Occipital lobe (tissue), 2 donors: ENCODE measurements around the gene NR1H4. TPM values are rescaled to one million over a fixed set of nuclear protein-coding genes. Genes with fewer than 3 reads are reported as not detected.
"Not testable (repeated sequence)": the region's sequence is repeated elsewhere in the genome, so short reads cannot be mapped to it uniquely, and the experiment has no call there.

Experiments
- DNase-seq: peaks from one replicate; lab custom pipeline; 2025; lab: John Stamatoyannopoulos, UW
- total RNA-seq: library from RNA; depleted of rRNA; stranded (reverse); fragments of >200 nt; gene quantifications from one replicate; pipeline ENCODE4 v1.2.3, GENCODE V29; 2014

Gene NR1H4
- total RNA-seq, 1 donor from 2014 or later = not detected

DNA sequence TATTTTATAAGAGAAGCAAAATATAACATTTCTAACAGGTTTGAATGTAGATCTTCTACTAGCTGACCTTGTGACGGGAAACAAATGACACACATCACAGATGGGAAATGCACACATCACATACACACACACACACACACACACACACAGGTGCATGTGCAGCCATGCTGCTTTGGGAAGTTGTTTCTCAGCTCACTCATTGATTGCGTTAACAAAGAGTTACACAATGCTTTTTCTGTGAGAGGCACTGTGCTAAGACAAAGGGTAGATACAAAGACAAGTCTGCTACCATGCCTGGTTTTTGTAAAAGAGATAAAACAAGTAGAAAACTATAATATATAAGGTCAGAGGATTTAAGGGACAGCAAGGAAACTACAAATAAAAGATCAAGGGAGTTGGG lies 1.3 kb upstream of the NR1H4 start:
- no peak for DNase-seq

DNA sequence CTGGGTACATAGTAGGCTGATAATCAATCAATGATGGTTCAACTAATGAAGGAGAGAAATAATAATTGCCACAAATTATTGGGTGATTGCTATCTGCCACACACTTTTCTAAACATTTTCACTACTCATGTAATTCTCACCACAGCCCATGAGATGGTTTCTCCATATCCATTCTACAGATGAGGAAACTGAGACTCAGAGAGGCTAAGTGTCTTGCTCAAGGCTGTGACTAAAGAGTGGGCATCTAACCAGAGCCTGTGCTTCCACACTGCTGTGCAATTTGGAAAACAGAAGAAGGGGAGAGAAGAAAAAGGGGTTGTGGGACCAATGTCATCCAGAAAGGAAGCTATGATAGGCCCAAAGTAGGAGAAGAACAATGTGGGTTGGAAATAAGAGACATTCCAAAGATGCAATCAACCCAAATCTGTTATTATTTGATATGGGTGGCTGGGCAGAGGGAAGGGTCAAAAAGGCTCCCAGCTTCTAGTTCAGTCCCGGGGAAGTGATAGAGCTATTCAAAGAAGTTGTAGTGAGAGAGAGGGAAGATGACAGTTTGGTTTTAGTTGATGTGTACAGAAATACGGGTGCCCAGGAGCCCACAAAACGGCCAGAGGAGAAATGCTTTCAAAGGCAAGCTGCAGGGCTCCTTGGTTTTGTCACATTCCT lies 483 bp upstream of the NR1H4 start:
- no peak for DNase-seq

DNA sequence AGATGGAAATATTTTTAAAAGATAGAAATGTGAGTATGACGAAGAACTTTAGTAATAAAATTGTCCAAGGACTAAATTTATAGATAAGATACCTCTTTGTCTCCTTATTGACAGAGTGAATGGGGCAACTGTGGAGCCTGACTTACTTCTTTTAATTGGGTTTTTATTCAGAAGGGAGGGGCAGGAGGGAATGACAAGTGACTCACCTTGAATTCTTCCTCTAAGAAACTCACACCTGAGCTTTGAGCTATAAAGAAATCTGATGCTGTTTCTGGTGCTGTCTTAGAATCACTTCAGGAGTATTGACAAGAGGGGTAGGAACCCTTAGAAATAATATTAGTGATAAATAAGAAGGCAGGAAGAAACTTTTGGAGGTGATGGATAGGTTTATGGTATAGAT lies 951 bp downstream of the NR1H4 start:
- no peak for DNase-seq

DNA sequence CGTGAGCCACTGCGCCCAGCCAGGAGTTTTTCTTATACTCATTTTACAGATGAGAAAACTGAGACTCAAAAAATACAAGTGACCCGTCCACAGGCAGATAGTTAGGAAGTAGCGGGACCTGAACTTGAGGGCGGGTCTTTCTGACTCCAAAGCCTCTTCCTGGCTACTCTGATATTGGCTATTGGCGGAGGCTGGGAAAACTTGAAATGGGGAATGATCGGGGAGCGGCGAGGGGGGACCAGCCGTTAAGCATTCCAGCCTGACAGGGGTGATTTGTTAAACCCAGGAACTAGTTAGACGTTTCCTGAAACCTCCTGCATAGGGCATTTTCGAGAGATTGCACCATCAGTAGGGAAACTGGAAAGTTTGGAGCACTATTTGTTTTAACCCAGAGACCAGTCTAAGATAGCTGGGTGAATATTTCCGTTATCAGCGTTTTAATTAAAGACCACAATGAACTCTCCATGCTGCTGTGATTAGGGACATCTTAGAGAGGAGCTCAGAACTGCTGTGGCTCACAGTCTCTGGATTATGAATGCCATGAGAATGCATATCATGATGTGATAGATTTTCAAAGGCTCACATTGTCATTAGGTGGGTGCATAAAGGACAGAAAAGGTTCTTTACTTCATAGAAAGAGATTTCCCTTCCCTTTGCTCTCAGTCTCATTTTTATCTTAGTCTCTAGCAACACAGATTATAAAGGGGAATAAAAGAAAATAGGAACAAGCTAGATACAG lies 2.5 kb downstream of the NR1H4 start:
- no peak for DNase-seq

DNA sequence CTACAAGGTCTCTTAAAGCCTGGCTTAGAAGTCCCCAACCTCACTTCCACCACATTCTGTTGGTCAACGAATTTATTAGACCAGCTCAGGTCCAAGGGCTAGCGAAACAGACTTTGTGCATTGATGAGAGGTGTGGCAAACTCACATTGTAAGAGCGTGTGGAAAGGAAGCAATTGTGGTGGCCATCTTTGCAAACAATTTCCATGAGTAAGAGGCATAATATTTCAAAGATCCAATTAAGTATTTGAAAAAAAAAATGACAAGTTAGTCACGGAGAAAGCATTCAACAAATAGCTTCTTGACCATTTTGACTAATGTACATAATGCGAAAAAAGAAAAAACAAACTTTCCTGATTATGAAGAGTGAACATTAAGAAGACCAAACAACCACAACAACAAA lies 7.4 kb downstream of the NR1H4 start:
- no peak for DNase-seq

DNA sequence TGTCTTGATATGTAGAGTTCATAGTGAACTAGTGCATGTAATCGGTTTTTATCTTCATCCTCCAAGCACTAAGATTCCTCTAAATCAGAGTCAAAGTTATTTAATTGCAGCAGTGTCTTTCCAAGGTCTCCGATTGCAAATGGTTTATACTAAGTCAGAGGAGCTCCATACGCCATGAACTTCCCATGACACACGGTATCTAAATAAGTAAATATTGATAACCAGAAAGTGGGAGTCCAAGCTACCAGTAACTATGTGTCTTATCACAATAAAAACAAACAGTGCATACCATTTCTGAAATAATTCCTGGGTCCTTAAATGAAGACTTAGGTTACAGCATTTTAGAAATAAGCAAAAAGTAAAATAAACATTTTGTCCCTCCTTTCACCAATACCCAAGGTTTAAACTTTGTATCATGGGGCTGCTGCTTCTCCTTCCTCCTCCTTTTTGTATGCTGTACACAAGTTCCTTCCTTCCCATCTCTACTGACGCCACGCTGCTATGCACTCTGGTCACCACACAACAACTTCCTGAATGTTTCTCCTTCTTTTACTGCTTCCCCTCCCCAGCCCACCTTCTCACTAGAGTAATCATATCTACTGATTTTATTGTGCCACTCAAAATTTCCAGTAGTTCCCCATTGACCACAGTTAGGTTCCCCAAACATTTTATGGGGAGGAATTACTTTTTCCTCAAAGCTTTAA lies 10.7 kb downstream of the NR1H4 start:
- DNase-seq = no peak

DNA sequence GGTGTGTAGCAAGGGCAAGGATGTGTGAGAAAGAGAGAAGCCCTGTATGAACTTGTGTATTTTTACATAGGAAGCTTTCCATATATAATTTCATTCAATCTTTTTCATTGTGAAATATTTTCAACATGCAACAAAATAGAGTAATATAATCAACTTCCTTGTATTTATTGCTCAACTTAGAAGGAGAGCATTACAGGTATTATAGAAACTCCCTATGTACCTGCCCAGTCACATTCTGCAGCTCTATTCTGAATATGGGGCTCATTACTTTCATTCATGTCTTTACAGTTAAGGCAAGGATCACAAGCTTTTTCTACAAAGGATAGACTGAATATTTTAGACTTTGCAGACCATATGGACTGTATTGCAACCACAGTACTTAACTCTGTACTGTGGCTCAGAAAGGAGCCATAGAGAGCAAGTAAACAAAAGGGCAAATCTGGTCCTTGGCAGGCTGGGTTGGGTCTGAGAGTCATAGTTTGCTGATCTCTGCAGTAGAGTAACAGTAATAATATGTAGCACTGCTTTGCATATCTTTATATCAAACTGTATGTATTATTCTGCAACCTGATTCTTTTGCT lies 11.3 kb downstream of the NR1H4 start:
- DNase-seq = no peak

DNA sequence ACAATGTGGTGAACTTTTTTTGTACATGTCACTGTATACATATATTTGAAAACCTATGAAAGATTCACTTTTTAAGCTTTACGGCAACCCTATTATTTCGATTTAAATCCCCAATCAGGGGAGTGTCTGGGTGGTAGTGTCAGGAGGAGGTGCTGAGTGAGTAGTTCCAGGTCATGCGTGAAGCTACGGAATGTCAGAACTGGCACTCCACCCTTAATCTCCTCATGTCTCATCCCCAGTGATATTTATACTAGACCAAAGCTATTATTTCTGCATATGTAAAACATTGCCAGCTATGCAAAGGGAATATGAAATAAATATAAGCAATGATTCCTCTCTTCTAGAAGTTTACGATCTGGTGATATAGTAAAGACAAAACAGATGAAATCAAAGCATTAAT lies 12.3 kb downstream of the NR1H4 start:
- no peak for DNase-seq

DNA sequence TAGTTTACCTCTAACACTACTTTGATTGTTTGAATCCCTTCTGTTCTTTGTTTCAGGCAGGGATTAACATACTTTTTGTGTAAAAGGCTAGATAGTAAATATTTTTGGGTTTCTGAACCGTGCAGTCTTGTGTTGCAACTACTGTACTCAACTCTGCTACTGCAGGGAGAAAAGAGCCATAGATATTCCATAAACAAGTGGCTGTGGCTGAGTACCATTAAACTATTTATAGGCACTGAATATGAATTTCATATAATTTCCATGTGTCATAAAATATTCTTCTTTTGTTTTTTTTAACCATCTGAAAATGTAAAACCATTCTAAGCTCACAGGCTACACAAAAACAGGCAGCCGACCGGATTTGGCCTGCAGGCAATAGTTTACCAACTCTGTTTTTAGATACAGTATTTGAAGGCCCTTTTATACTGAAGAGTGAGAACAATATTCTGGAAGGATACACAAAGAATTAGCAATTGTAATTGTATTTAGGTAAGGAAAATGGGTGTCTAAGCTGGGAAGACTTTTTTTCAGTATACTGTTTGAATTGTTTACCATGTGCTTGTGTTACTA lies 15.7 kb downstream of the NR1H4 start:
- DNase-seq = no peak

DNA sequence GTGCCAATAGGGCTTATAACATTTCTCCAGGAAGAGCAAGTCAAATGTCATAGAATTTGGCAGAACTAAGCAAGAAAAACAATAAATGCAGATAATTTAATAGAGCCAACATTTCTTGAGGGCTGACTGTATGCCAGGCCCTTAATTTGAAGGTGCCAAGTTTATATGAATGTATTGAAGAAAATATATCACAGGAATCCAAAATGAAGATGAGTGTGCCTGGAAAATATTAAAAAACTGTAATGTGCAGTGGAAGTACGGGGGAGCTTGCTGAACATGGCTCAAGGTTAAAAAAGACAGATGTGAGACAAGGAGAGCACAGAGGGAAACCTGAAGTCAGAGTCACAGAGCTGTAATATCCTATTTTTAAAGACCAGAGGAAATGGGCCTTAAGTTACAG lies 16.4 kb downstream of the NR1H4 start:
- DNase-seq = no peak

DNA sequence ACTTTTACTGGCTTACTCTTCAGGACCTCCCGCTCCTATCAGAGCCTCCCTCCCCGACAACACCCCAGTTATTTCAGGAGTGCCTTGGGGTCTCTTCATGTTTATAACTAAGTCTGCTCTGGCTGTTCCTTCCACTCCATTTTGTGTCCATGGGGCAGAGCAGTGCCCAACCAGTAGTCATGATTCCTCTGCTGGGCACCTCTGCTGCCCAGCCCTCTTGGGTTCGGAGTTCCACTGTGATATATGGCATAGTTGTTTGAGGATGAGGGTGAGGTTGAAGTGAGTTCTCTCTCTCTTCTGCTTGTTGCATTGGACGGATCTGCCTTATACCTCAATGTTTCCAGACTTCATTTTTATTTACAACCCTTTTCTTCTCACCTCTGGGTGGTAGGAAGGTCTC lies 17.4 kb downstream of the NR1H4 start:
- no peak for DNase-seq

DNA sequence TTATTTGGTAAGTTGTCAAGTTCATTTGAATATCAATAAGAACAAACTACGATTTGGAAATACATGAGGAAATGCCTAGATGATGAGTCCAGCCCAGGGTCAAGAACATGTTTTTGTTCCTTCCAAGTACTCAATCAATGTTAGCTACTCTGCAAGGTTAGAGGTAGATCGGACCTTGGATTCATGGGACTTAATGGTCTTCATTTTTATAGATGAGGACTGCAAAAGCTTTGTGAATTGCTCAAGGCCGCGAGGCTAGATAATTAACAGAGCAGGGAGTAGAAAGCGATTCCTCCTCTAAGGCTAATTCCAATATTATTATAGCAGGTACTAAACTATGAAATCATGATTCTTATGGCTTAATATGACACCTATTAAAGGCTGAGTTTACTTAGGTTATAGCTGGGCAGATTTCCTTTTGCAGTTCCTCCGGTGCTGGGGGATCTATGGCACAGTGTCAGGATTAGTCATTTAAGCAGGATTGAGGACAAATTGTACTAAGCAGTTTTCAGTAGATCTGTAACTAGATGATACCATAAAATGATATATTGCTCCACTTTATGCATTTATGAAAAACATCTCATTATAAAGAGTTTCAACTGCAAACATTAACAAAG lies 19.8 kb downstream of the NR1H4 start:
- DNase-seq = no peak

DNA sequence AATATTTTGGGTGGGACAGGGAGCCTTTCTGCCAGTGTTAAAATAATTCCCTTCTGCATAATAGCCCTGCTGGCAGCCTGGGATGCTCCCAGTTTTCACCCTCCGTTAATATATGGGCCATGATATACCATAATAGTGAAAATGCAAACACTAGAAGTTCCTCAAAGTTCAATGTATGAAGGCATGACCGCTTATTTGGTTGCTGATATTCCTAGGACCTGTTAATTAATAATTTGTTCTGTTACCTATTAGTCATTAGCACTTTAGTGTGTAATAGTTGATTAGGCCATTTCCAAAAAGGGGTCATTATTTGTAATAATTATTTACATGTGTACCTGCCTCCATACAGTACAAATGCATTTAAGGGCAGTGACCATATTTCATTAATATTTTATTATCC lies 20.4 kb downstream of the NR1H4 start:
- DNase-seq = no peak

DNA sequence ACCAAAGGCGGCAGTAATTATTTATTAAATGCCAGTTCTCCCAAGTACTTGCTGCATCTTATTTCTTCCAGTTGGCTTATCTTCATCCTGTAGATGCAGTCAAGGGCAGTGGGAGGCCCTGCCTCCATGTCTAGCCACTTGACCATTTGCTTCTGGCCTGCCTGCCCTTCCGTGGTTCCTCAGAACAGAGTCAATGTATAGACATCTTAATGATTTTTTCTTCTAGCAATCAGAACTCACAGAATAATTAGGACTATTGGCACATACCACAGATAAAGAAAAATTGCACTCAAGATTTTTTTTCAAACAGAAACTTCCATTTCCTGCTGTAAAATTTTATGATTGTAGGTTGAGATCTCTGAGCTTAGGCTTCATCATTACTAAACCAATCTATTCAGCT lies 20.9 kb downstream of the NR1H4 start:
- no peak for DNase-seq

DNA sequence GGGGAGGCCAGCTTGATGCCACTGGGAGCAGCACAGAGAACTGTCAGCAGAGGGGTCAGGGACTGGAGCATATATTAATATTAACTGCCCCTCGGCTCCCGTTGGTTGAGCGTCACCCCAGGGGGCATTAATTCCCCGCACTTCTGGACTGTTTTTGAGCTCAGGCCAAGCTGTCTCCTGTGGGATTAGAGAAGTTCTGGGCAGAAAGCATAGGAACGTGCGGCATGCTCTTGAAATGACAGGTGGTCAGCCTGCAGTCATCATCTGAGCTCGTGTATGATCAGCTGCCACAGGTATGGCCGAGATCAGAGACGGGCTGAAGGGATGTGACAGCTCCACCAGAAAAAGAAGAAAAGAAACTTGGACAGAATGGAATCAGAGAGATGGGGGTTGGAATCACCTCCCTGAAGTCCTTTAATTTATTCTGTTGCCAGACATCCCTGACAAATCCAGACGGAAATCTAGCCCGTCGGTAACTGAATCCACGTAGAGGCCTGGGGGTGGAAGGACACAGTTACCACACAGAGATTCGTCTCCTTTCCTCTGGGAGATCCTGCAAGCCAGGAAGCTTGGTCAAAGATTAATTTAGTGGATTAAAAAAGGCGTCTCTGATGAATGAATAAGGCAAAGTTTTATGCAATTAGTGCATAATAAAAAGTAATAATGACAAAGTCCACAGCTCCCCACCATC lies 23.6 kb downstream of the NR1H4 start:
- DNase-seq = no peak

DNA sequence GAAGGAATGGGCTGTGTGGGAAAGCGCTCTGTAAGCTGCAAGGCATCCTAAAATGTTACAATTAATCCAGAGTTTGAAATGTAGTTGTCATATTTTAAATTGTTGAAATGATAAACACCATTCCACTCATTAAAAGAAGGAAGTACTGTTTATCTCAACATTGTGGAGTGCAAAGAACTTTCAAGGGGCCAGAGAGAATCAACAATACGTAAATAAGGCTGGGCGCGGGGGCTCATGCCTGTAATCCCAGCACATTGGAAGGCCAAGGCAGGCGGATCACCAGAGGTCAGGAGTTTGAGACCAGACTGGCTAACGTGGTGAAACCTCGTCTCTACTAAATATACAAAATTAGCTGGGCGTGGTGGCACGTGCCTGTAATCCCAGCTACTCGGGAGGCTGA lies 24.5 kb downstream of the NR1H4 start:
- no peak for DNase-seq

DNA sequence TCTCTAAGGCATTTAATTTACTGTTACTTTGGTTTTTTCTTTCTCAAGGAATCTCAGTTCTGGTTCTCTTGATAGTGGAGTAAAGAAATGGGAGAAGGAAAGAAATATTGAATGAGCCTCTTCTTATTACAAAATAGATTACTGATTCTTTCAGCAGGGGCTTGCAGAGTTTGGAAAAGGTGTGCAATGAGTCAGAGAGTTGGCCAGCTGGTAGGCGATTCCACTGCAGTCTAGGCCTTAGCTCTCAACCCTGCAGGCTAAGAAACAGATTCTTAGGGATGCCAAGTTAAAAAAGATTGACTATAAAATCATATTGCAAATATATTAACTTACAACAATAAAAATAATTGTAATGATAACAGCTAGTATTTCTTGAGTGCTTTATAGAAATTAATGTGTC lies 25.8 kb downstream of the NR1H4 start:
- DNase-seq = no peak

DNA sequence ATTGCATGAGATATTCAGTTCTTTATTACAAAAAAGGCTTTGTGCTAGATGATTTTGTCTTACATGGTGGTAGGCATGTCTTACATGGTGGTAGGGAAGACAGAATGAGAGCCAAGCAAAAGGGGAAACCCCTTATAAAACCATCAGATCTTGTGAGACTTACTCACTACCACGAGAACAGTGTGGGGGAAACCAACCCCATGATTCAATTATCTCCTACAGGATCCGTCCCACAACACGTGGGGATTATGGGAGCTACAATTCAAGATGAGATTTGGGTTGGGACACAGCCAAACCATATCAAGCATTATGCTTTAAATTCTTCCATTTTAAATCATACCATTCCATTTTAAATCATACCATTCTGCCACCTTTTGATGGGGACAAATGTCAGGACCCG lies 29.1 kb downstream of the NR1H4 start:
- not testable (repeated sequence) for DNase-seq

DNA sequence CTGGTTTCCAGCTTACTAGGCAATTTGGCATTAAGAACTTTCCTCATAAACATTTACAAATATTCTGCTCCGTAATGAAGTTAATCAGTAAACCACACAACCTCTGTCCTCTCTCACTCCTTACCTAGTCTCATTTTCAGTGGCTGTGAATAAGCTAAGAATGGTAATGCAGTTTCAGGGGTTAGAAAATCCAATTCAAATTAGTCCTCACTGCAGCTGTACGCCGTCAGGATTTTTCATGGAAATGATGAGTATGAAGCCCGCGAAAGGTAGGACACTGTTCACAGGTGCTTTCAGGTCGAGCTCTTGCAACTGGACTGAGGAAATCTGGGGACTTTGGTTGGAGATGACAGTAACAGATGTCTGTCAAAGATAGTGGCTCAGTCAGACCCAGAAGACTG lies 29.6 kb downstream of the NR1H4 start:
- no peak for DNase-seq

DNA sequence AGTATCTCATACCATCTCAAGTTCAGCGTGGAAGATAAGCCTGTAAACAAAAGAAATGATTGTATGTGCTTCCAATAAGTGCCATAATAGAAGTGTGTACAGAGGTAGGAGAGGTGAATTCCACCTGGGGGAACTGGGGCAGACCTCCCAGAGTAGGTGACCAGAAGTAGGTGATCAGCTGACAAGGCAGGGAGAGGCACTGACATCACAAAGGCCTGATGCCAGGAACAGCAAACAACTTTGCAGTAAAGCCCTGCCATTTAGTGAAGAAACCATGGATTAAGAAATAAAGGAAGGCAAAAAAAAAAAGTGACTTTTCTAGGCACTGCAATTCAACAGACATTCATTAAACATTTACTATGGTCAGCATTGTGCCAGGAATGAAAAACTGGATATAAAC lies 31.1 kb downstream of the NR1H4 start:
- DNase-seq = no peak

DNA sequence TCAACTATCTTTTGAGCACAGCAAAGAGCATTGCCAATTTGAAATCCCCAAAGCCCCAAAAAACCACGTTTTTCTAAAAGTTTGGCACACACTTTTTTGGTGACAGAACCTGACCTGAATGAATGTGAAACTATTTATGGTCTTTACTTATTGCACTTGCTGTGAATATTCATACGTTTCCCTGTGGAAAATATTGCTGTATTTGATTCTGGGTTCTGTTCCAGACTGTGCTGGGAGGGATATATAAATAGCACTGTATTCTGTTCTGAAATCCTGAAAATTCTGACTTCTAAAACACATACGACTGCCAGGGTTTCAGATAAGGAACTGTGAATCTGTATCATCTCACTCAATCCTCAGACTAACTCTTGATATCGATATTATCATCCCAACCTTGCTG lies 35.1 kb downstream of the NR1H4 start:
- no peak for DNase-seq
